GM20431 (cell line): ENCODE results near the gene ZFYVE21.

Experiments
- in situ Hi-C: fragments of 300-500 bp; cut with MseI, MboI; formaldehyde crosslinking; loops from one replicate; pipeline ENCODE4 v1.15.0; 2020; ENCODE audit warnings: low sequenced_read_pairs; ENCODE audit not compliant: unreplicated experiment

The ZFYVE21 gene

GRCh38 chr14:103721334-103722120 is 5.9 kb downstream of the ZFYVE21 start:
- in situ Hi-C loops = no loop called here

- in situ Hi-C loops = no loop called here
These were observed 8.1 kb downstream of the ZFYVE21 start for GRCh38 chr14:103723748-103724081.

- in situ Hi-C loops = no loop called here
These were observed 8.5 kb downstream of the ZFYVE21 start for GRCh38 chr14:103724116-103724515.

DNA sequence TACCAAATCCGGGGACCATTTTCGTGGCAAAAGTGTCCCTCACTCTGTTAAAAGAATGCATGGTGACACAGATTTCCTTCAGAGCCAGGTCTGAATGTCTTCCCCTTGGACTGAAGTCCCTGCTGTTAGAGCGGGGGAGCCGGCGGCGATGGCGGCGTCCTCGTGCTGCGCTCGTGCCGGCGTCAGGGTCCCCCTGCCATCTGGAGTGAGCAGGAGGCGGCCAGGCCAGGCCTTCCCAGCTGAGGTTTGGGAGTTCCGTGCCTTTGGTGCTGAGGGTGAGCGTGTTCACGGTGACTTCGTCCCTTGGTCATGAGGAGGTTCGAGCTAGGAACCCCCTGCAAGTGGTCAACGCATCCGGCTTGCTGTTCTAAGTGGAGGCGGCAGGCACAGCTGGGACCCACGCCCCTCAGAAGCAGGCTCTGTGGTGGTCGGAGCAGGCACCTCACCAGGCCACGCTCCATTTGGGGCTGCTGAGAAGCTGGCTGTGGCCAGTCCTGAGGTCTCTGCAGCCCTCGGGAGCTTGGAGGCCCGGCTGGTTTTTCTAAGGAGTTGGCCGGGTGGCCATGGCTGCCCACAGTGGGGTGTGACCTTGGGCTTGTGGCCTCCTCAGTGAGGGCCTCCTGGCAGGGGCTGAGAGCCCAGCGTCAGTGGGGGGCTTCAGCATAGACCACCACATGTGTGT is 9.5 kb downstream of the ZFYVE21 start:
- in situ Hi-C loops = no loop called here

DNA sequence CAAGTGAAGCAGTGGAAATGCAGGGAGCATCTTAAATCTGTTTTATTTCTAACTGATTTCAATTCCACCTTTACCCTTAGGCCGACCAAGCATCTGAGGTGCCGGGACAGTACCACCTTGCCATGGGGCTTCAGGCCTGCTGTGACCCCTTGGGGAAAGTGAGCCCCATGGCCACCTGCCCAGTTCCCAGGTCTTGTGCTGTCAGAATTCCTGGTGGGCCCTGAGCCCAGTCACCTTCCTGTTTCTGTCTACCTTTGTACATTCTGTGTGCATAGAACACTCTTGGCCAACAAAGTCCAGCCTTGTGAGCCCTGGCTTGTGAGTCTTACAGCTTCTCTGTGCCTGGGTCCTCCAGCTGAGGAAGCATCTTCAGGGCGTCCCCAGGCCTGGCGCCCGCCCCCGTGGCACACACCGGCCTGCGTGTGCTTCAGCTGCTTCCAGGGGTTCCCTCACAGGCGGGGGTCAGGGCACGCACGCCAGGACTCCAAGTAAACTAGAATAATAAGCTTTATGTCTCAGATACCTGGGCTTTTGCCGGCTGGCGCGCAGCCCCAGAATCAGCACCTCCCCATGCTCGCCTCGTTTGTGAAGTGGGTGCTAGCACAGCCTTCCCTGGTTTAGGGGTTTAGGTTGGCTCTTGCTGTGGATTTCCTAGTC is 10.3 kb downstream of the ZFYVE21 start:
- in situ Hi-C loops = no loop called here

- in situ Hi-C loops = no loop called here
These were observed 10.9 kb downstream of the ZFYVE21 start for GRCh38 chr14:103726474-103726873.

DNA sequence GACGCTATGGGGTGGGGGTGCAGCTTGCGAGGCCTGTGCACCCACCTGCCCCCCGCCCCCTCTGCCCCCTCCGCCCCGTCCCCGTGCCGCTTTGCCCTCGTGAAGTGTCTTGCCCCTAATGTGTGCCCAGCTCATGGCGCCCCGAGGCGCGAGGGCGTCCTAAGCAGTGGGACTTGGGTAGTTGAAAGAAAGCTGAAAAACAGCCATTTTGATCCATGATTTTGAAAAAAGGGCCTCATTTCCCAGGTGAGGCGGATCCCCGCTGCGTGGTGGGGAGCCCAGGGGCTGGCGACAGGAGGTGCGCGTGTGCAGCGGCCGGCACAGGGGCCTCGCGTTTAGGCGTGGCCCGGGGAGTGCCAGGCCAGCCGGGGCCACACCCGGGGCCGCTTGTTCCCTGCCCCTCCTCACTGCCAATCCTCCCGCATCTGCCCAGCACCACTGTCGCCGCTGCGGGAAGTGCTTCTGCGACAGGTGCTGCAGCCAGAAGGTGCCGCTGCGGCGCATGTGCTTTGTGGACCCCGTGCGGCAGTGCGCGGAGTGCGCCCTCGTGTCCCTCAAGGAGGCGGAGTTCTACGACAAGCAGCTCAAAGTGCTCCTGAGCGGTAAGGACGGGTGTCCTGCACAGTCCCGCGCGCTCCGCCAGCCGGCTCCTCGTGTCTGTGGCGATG is 11.8 kb downstream of the ZFYVE21 start:
- in situ Hi-C loops = no loop called here

GRCh38 chr14:103728141-103728540 is 12.5 kb downstream of the ZFYVE21 start:
- in situ Hi-C loops = no loop called here

DNA sequence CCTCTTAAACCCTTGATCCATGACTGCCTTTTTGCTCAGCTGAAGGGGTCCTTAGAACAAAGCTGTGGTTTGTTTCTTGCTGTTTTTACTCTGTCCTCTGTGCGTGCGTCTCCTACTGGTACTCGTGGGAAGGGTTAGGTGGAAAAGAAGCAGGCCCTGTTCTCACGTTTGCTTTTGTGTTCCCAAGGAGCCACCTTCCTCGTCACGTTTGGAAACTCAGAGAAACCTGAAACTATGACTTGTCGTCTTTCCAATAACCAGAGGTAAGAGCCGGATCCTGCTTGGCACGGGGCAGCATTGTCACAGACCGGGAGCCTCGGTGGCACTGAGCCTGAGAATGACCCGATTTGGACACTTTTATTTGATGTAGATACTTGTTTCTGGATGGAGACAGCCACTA is 13.1 kb downstream of the ZFYVE21 start:
- in situ Hi-C loops = no loop called here

- in situ Hi-C loops = no loop called here
These were observed 14.2 kb downstream of the ZFYVE21 start for GRCh38 chr14:103729496-103730448.

GRCh38 chr14:103730490-103731035 is 15.0 kb downstream of the ZFYVE21 start:
- in situ Hi-C loops = no loop called here

GRCh38 chr14:103731481-103731880 is 15.9 kb downstream of the ZFYVE21 start:
- in situ Hi-C loops = no loop called here

DNA sequence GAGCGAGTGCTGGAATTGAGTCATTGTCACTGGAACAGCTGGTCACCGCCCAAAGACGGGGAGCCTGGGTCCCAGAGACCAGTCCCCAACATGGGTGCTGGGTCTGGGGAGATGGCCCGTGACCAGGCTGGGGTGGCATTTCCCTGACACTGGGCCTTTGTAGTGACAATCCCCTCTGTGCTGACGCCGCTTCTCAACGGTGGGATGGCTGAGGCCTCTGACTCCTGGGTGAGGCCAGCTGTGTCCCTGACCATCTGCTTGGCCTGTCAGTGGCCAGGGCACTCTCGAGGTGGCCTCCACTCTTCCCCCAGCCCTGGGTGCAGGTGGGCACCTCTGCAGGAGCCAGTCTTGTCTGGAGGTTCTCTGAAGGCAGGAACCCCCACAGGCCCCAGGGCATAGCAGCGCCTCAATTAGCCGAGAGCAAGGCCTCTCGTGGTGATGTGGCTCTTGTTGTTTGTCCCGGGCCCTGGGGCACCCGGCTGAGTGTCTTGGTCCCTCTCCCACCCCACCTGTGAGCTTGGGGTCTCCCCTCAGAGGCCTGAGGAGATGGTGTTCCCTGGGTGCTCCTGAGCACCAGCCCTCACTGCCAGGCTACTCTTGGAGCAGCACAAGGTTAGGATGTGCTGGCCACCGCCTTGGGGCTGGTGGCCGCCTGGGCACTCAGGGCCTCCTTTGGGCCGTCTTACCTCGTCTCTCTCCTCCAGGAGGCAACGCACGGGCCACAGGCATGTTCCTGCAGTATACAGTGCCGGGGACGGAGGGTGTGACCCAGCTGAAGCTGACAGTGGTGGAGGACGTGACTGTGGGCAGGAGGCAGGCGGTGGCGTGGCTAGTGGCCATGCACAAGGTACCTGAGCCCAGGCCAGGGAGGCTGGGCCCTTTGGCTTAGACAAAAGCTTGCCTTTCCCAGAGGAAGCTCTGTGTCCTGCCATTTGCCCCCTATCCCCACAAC is 16.6 kb downstream of the ZFYVE21 start:
- in situ Hi-C loops = no loop called here

DNA sequence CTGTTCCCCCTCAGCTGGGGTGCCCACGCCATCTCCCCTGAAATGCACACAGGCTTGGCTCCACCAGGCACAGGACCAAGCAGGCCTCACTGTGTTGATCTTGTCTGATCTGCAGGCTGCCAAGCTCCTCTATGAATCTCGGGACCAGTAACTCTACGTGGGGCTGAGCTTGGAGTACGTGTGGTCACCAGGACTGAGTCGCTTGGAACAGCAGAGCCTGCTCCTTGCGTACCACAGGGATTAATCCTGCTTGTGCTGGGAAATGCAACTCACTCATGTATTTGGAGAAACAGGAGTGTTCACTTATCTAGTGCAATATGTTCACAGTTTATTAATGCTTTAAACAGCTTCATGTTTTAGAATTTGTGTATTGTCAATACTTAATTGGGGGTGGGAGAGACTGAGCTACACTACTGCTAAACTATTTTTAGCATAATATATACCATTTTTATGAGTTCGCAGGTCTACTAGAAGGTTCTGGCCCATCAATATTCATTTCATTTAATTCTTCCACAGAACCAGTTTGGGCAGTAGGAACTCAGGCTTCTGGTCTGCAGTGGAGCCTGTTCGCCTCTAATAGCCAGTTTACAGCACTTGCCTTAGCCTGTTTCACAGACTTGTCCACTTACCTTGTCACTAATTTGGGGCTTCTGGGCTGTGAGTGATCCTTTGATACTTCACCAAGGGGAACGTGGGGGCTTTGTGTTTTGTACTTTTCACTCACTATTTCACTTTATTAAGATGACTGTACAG is 17.4 kb downstream of the ZFYVE21 start:
- in situ Hi-C loops = no loop called here

DNA sequence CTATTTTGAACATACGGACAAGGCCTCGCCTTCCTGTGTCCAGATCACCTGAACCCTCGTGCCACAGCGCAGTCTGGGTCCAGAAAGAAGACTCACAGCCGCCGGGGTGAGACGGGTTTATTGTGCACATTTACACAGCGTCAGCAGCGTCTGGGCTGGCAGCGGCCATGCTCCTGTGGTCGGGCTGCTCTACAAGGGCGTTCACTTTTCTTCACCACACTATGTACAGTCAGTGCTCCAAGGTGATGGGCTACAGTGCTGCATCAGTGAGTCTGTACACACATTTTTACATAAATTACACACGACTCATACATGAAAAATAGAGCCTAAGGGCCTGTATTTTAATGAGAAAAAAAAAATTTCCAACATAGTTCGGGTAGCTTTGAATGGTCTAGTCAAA is 18.0 kb downstream of the ZFYVE21 start:
- in situ Hi-C loops = no loop called here

- in situ Hi-C loops = no loop called here
These were observed 18.7 kb downstream of the ZFYVE21 start for GRCh38 chr14:103734081-103734888.

DNA sequence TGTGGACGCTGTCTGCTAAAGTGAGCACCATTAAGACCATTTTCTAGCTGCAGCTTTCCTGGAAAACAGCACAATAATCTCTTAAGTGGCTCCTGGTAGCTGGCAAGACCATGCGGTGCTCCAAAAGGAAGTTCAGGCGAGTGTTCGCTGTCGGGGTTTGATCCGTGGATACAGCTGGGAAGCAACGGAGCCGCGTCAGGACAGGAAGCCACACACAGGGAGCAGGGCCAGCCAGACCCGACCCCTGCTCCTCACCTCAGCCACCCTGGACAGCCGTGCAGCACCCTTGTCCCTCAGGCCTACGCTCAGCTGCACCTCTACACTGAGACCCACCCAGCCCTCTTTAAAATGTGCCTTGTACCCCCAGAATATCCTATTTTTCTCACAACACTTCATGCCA is 19.4 kb downstream of the ZFYVE21 start:
- in situ Hi-C loops = no loop called here
